H1 (cell line): ENCODE results near the gene TRNAU1AP. TPM values are rescaled to one million over a fixed set of nuclear protein-coding genes. Genes with fewer than 3 reads are reported as not detected.

Experiments
- ASH2L ChIP-seq: fragments of 200-600, 300-600 bp; sonication (generic); IDR thresholded peaks from one replicate; pipeline ENCODE4 v1.7.1; 2017; ENCODE audit warnings: low read length
- BACH1 ChIP-seq: IDR thresholded peaks from 2 replicates; pipeline ENCODE4 v1.6.1; 2012; ENCODE audit warnings: low read length, improper control_type of control experiment
- BCL11A ChIP-seq, 2 experiments: IDR thresholded peaks; one replicate each; pipeline ENCODE4 v1.6.1; 2011; ENCODE audit warnings: low read depth in 2 of 2, low read length in 2 of 2, mild to moderate bottlenecking in 2 of 2
- BRCA1 ChIP-seq: IDR thresholded peaks from 2 replicates; pipeline ENCODE4 v1.6.1; 2012; ENCODE audit warnings: low read depth, low read length, improper control_type of control experiment
- CBX8 ChIP-seq: fragments of 300-800, 300-1000 bp; sonication (generic); IDR thresholded peaks from 2 replicates; pipeline ENCODE4 v1.7.1; 2016; ENCODE audit warnings: low read depth, low read length, borderline replicate concordance
- CHD2 ChIP-seq: IDR thresholded peaks from 2 replicates; pipeline ENCODE4 v1.6.1; 2012; ENCODE audit warnings: low read length, improper control_type of control experiment
- CTBP2 ChIP-seq: IDR thresholded peaks from 2 replicates; pipeline ENCODE4 v1.7.0; 2011; ENCODE audit warnings: borderline replicate concordance, mild to moderate bottlenecking, moderate library complexity, mixed read lengths, low read length; ENCODE audit not compliant: insufficient read depth, insufficient read length
- EGR1 ChIP-seq: IDR thresholded peaks from 2 replicates; pipeline ENCODE4 v1.6.1; 2011; ENCODE audit warnings: low read depth, low read length, borderline replicate concordance
- EZH2 ChIP-seq: fragments of 200-600 bp; sonication (generic); IDR thresholded peaks from 2 replicates; pipeline ENCODE4 v1.7.1; 2012; ENCODE audit warnings: low read depth, mild to moderate bottlenecking, moderate library complexity, low read length, inconsistent platforms; ENCODE audit not compliant: severe bottlenecking
- JUN ChIP-seq: IDR thresholded peaks from 2 replicates; pipeline ENCODE4 v1.6.1; 2011; ENCODE audit warnings: low read depth, mild to moderate bottlenecking, improper control_type of control experiment, low read length
- MAFK ChIP-seq: IDR thresholded peaks from 2 replicates; pipeline ENCODE4 v1.6.1; 2012; ENCODE audit warnings: low read depth, mild to moderate bottlenecking, improper control_type of control experiment, low read length
- POLR2AphosphoS5 ChIP-seq: IDR thresholded peaks from 2 replicates; pipeline ENCODE4 v1.6.1; 2011; ENCODE audit warnings: low read depth, low read length
- SIN3A ChIP-seq, 2 experiments: IDR thresholded peaks in 1 of 2; conservative IDR thresholded peaks in 1 of 2; 2 replicates each; pipeline ENCODE4 v1.6.1; 2011 to 2012; ENCODE audit warnings: low read length in 2 of 2, improper control_type of control experiment in 1 of 2, low read depth in 1 of 2, mild to moderate bottlenecking in 1 of 2
- SIRT6 ChIP-seq: IDR thresholded peaks from one replicate; pipeline ENCODE4 v1.7.1; 2012; ENCODE audit warnings: low read length, inconsistent platforms
- SP2 ChIP-seq: IDR thresholded peaks from 2 replicates; pipeline ENCODE4 v1.6.1; 2012; ENCODE audit warnings: mild to moderate bottlenecking, low read length, inconsistent platforms
- SP4 ChIP-seq: IDR thresholded peaks from 2 replicates; pipeline ENCODE4 v1.6.1; 2012; ENCODE audit warnings: low read length, inconsistent platforms
- SRF ChIP-seq: IDR thresholded peaks from 2 replicates; pipeline ENCODE4 v1.6.1; 2011; ENCODE audit warnings: mild to moderate bottlenecking, low read depth, low read length, moderate library complexity
- TEAD4 ChIP-seq: IDR thresholded peaks from 2 replicates; pipeline ENCODE4 v1.6.1; 2012; ENCODE audit warnings: low read depth, low read length, inconsistent platforms, mixed read lengths
- USF2 ChIP-seq: IDR thresholded peaks from 2 replicates; pipeline ENCODE4 v1.6.1; 2011; ENCODE audit warnings: low read length, improper control_type of control experiment
- YY1 ChIP-seq: IDR thresholded peaks from 2 replicates; pipeline ENCODE4 v1.6.1; 2011; ENCODE audit warnings: low read depth, mild to moderate bottlenecking, low read length
- polyA plus RNA-seq, 7 experiments: library from polyadenylated mRNA; depleted of rRNA in 3 of 7; stranded (reverse) in 5 of 7; unstranded in 2 of 7; fragments of >200 nt in 5 of 7; fragments of 200-250 nt in 2 of 7; gene quantifications; 1 replicate in 5 of 7; 2 replicates in 1 of 7; 4 replicates in 1 of 7; pipeline versions ENCODE4 v1.2.1 to v1.2.3, GENCODE V29; 2011 to 2013; ENCODE audit warnings: missing spikeins in 2 of 7, mixed read lengths in 2 of 7
- total RNA-seq: library from RNA; stranded (reverse); fragmentation: NEBNext Ultra II Directional; extraction: Animal tissue kit (Norgen Biotek cat#: 25700); gene quantifications from 2 replicates; pipeline ENCODE4 v1.2.1, GENCODE V29; 2021
- TF ChIP-seq, protein P1 (sequence below), 3 experiments: IDR thresholded peaks; 1 replicate in 2 of 3; 2 replicates in 1 of 3; pipeline versions ENCODE4 v1.5.1 to v1.6.1; 2011; ENCODE audit warnings: low read length in 3 of 3, mild to moderate bottlenecking in 3 of 3, inconsistent platforms in 2 of 3, low read depth in 1 of 3, moderate library complexity in 1 of 3; ENCODE audit not compliant: insufficient read depth in 1 of 3; ENCODE audit errors: control extremely low read depth in 1 of 3

TRNAU1AP gene
- total and polyA plus RNA-seq, 2 of the 8 experiments (the other 6 are each of a cell fraction or from before 2014, with no cell fraction given): 35.2 to 37.1 TPM

DNA sequence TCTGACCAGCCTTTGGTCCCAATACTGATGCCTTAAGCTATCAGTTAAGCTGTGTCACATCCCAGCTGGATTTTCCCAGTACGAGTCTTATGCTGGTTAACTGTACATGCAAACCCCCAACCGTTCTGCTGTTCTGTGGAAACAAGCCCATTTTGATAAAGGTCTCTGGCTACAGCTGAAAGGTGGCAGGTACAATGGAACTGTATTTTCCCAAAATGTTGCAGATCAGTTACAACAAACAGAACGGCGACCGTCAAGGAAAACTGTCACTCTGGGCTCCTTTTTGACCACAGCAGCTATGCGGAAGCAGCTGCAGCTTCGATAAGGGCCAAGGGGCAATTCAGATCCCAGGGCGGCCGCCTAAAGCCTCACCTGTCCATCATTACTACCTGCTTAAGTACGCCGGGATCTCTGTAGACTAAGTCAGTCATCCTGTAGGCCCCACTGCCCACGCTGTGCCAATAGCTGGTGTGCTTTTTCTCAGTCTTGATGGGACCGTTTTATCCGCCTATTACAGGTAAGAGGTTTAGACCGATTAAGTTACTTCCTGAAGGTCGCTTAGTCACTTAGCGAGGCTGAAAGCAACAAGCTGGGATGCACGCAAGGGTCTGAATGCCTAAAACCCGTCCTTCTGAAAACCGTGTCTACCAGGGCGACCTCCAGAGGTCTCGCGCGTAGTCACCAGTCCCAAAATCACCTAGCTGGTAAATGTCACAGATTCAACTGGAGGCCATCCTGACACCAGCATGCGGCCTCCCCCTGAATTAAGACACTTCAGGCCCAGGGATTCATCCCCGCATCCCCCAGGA, 28.0 kb downstream of the TRNAU1AP start (continued):
- TF ChIP-seq SIN3A (conservative IDR thresholded peaks at IDR 0.05 in 1 of 2, IDR thresholded peaks at IDR 0.05 in 1 of 2; ENCODE audit: low read depth in 1 of 2, low read length in 2 of 2): peak; percentile 34 to 45; a peak in 1 of 4 replicates
- TF ChIP-seq EZH2: no peak
- 0 out of 2 replicates have a peak, but pooled peaks have one; percentile 22 for TF ChIP-seq POLR2AphosphoS5
- no peak for TF ChIP-seq SIRT6
- TF ChIP-seq CTBP2: peak; percentile 8
- no peak for TF ChIP-seq MAFK
- no peak for TF ChIP-seq JUN
- no peak for TF ChIP-seq CHD2
- TF ChIP-seq SRF: no peak
- TF ChIP-seq, protein P1, sequence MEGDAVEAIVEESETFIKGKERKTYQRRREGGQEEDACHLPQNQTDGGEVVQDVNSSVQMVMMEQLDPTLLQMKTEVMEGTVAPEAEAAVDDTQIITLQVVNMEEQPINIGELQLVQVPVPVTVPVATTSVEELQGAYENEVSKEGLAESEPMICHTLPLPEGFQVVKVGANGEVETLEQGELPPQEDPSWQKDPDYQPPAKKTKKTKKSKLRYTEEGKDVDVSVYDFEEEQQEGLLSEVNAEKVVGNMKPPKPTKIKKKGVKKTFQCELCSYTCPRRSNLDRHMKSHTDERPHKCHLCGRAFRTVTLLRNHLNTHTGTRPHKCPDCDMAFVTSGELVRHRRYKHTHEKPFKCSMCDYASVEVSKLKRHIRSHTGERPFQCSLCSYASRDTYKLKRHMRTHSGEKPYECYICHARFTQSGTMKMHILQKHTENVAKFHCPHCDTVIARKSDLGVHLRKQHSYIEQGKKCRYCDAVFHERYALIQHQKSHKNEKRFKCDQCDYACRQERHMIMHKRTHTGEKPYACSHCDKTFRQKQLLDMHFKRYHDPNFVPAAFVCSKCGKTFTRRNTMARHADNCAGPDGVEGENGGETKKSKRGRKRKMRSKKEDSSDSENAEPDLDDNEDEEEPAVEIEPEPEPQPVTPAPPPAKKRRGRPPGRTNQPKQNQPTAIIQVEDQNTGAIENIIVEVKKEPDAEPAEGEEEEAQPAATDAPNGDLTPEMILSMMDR (IDR thresholded peaks at IDR 0.05; ENCODE audit: control extremely low read depth in 1 of 3, insufficient read depth in 1 of 3, low read depth in 1 of 3, low read length in 3 of 3): peak; percentile 17 to 38 (median 37); a peak in 3 of 4 replicates
- TF ChIP-seq SP4: no peak
- TF ChIP-seq USF2: no peak
- no peak for TF ChIP-seq BRCA1
- no peak for TF ChIP-seq EGR1
- no peak for TF ChIP-seq BACH1
- no peak for TF ChIP-seq YY1
- TF ChIP-seq SP2: no peak
- TF ChIP-seq ASH2L: peak; percentile 59
- no peak for TF ChIP-seq BCL11A (IDR thresholded peaks at IDR 0.05; ENCODE audit: low read depth in 2 of 2, low read length in 2 of 2)
- TF ChIP-seq TEAD4: no peak
- no peak for TF ChIP-seq CBX8
